Sigmoid colon (tissue), 4 donors: ENCODE data around the gene CNN2.

Experiments
- EP300 ChIP-seq, 4 donors: sonication (generic); formaldehyde crosslinking; IDR thresholded peaks; one replicate each; pipeline ENCODE4 v1.6.1; 2017; ENCODE audit warnings: antibody characterized with exemption in 4 of 4
- TF ChIP-seq, protein P1 (sequence below), 4 experiments: fragments of 450-650 bp in 3 of 4; fragments of 200-600 bp in 1 of 4; IDR thresholded peaks; one replicate each; pipeline ENCODE4 v1.5.1; 2016 to 2019; ENCODE audit warnings: antibody characterized with exemption in 4 of 4, mild to moderate bottlenecking in 3 of 4, moderate library complexity in 2 of 4

DNA sequence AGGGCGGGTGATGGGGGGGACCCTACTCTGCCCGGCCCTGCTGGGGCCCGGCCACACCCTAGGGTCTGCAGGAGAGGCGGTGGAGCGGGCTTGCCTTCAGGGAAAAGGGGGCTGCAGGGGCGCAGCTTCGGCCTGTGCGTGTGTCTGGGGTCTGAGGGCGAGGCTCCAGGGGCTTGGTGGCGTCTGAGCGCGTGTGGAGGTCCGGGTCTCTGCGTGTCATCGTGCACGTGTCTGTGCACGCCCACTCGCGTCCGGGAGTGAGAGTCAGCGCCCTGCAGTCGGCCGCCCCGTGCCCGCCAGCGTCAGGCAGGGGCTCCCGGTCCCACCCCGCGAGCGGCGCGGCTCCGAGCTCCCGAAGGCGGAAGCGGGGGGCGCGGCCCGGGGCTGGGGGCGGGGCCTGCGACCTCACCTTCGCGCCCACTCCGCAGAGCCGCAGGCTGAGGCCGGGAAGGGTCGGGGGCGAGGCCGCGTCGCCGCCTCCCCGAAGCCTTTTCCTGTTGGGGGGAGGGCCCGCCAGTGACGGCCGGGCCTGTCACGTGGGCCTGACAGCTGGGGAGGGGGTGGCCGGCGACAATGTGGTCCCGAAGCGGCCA, 40.4 kb downstream of the CNN2 start, which contains the start of gene ARHGAP45:
- TF ChIP-seq, protein P1, sequence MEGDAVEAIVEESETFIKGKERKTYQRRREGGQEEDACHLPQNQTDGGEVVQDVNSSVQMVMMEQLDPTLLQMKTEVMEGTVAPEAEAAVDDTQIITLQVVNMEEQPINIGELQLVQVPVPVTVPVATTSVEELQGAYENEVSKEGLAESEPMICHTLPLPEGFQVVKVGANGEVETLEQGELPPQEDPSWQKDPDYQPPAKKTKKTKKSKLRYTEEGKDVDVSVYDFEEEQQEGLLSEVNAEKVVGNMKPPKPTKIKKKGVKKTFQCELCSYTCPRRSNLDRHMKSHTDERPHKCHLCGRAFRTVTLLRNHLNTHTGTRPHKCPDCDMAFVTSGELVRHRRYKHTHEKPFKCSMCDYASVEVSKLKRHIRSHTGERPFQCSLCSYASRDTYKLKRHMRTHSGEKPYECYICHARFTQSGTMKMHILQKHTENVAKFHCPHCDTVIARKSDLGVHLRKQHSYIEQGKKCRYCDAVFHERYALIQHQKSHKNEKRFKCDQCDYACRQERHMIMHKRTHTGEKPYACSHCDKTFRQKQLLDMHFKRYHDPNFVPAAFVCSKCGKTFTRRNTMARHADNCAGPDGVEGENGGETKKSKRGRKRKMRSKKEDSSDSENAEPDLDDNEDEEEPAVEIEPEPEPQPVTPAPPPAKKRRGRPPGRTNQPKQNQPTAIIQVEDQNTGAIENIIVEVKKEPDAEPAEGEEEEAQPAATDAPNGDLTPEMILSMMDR (IDR thresholded peaks at IDR 0.05): no peak
- TF ChIP-seq EP300 (IDR thresholded peaks at IDR 0.05): no peak
